HL-60/S4 (cell line): Measurements from ENCODE around the gene CCNL1.
"Not testable (repeated sequence)": the region's sequence is repeated elsewhere in the genome, so short reads cannot be mapped to it uniquely, and the experiment has no call there.

ENCODE experiments used
- in situ Hi-C: fragments of 300-500 bp; cut with MboI; formaldehyde crosslinking; loops from 2 replicates; pipeline ENCODE4 v1.14.3; 2022; ENCODE audit warnings: low sequenced_read_pairs

Gene CCNL1

DNA sequence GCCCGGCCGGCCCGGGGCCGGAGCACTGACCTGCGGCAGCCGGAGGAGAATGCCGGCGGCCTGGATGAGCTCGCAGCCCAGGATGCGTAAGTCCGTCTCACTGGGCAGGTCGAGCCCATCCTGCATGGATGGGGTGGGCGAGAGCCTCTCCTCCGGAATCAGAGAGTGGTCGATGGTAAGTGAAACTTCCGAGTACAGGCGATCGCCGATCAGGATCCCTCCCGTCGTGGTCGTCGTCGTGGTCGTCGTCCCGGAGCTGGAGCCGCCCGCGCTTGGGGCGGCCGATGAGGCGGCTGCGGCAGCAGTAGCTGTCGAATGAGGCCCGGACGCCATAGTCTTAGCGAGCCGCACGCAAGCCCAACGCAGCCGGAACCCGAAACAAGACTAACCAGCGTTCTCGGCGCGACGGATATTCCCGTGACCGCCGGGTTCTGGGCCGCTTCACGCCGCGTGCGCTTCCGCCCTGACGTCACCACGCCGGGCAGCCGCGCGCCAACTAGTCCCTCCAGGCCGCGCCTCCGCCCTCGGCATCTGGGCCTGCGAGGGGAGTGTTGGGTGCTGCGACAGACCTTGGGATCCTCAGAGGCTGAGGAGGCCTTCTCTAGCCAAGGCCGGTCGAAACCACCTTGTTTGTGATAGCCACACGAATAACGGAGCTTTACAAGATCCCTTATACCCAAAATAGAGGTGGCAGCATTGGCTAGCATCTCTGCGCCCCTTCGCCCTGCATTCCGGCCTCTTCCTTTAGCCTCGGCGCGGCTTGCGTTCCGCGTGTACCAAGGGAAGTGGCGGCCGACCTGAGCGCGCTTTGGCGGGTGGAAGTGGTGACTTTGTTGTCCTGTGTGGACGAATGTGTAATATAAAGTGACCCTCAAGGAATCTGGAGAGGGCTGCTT lies at the start of gene CCNL1:
CCNL1 (minus strand) TSS at position 386 of the 896 bp plus-strand sequence; CDS start at position 333, 53 bp downstream.
- in situ Hi-C loops = no loop called here

- in situ Hi-C loops = loop anchor here (25.0 kb wide), 1 partner anchor 282 kb away; no protein-coding TSS in a partner anchor
Observed at GRCh38 chr3:157204880-157205279, 44.9 kb upstream of the CCNL1 start.

GRCh38 chr3:157204431-157204830 lies 44.5 kb upstream of the CCNL1 start:
- in situ Hi-C loops = loop anchor here (25.0 kb wide), 1 partner anchor 283 kb away; no protein-coding TSS in a partner anchor

DNA sequence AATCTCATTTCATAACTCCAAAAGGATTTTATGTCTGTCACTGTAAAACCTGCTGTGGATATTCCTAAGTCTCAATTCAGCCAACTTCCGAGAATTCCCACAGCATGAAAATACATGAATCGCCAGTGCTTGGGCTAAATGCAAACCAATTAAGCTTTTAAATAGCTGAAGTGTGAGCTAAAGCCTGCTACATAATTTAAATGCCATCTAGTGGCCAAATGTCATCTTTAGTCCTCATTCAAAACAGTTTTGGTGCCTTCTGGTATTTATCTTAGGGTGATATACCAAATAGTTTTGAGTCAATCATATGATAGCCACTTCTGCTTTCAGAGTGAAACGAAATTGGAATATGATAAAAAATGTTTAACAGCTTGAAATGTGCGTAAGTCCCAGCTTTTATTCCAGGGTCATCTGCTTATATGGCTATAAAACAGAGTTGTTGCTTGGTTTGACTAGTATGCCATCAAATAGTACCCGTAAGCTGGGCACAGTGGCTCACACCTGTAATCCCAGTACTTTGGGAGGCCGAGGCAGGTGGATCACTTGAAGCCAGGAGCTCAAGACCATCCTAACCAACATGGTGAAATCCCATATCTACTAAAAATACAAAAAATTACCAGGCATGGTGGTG lies 41.8 kb upstream of the CCNL1 start:
- in situ Hi-C loops = loop anchor here (25.0 kb wide), 1 partner anchor 286 kb away; no protein-coding TSS in a partner anchor

DNA sequence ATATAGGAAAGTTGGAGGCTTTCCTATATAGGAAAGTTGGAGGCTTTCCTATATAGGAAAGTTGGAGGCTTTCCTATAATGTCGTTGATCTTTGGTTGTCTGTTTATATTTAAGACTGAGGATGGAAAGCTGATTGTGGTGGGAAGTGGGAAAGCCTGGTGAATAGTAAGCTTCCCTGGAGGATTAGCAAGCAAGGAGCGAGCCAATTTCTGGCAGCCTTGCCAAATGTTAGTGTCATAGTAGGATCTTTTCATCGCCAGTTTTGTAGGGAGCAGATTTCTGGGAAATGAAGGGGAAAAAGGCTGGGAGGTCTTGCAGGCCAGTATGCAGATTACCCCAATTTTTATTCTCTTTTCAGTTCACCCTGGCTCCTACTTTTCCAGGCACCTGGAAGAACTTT lies 39.9 kb upstream of the CCNL1 start:
- in situ Hi-C loops = loop anchor here (25.0 kb wide), 1 partner anchor 287 kb away; no protein-coding TSS in a partner anchor

DNA sequence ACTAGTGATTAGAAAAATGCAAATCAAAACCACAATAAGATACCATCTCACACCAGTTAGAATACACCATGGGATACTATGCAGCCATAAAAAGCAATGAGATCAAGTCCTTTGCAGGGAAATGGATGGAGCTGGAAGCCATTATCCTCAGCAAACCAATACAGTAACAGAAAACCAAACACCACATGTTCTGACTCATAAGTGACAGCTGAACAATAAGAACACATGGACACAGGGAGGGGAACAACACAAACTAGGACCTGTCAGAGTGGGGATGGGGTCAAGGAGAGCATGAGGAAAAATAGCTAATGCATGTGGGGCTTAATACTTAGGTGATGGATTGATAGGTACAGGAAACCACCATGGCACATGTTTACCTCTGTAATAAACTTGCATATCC lies 36.0 kb upstream of the CCNL1 start:
- in situ Hi-C loops = no loop called here

GRCh38 chr3:157191149-157191548 lies 31.2 kb upstream of the CCNL1 start:
- in situ Hi-C loops = not testable (repeated sequence)

DNA sequence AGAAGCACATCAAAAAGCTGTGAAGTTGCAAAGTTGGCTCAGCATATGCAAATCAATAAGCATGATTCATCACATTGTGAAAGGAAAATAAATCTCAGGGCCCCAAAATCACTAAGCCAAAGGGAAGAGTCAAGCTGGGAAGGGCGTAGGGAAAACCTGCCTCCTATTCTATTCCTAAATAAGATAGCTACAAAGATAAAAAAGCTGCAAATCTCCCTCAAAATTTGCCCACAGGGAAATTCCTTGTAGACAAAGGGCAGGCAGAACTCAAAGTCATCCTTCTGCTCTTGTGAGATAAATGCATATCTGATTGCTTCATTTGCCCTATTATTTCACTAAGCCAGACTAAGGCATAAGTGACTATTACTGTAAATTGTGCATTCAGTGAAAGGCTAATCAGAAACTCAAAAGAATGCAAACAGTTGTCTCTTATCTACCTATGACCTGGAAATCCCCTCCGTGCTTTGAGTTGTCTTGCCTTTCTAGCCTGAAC lies 30.5 kb upstream of the CCNL1 start:
- in situ Hi-C loops = no loop called here

- in situ Hi-C loops = no loop called here
Observed at GRCh38 chr3:157188391-157188790, 28.4 kb upstream of the CCNL1 start.

GRCh38 chr3:157182879-157183278 lies 22.9 kb upstream of the CCNL1 start:
- in situ Hi-C loops = no loop called here

GRCh38 chr3:157180262-157180661 lies 20.3 kb upstream of the CCNL1 start:
- in situ Hi-C loops = no loop called here

DNA sequence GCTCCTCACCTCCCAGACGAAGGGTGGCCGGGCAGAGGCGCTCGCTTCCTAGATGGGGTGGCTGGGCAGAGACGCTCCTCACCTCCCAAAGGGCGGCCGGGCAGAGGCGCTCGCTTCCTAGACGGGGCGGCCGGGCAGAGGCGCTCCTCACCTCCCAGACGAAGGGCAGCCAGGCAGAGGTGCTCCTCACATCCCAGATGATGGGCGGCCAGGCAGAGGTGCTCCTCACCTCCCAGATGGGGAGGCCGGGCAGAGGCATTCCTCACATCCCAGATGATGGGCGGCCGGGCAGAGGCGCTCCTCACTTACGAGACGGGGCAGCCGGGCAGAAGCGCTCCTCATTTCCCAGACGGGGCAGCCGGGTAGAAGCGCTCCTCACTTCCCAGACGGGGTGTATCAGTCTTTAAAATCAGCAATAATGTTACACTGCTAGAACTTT lies 19.4 kb upstream of the CCNL1 start:
- in situ Hi-C loops = no loop called here

GRCh38 chr3:157178503-157179364 lies 18.8 kb upstream of the CCNL1 start:
- in situ Hi-C loops = not testable (repeated sequence)

- in situ Hi-C loops = not testable (repeated sequence)
Observed at GRCh38 chr3:157177801-157178453, 18.0 kb upstream of the CCNL1 start.

- in situ Hi-C loops = no loop called here
Observed at GRCh38 chr3:157176934-157177333, 17.0 kb upstream of the CCNL1 start.

- in situ Hi-C loops = no loop called here
Observed at GRCh38 chr3:157175691-157176507, 16.0 kb upstream of the CCNL1 start.

DNA sequence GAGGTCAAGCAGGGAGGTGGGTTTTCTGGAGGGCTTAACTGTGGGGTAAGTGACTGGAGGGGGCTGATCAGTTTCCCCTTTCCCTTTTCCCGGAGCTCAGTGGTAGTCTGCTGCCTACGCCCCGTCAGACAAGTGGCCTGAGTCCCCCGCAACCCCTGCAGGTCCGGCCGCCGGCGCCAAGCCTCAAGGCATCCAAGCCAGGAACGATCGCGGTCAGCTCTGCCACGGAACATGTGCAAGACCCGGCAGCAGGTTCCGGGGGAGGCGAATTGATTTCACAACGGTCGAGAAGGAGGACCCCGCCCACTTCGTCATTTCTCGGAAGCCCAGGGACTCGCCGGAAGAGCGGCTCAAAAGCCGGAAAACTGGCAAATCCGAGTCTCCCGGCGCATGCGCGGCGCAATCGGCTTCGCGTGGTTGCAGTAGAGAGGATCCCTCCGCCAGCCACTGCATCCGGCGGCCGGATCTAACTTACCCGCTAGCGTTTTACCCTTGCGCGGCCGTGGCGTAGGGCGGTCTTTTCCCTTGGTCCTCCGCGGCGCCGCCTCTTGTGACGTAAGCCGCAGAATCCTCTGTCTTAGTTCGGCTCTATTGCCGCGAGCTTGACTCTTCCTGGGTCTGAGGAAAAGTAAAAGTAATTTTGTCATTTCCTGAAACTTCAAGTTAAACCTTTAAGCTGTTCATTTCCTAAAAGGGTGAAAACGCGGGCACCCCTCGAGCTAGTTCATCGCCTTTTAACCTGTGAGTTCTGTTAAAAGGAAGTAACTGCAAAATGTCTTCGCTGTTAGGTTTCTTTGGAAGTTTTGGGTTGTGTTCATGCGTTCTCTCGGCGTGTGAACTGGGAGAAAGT lies 14.9 kb upstream of the CCNL1 start:
- in situ Hi-C loops = no loop called here

DNA sequence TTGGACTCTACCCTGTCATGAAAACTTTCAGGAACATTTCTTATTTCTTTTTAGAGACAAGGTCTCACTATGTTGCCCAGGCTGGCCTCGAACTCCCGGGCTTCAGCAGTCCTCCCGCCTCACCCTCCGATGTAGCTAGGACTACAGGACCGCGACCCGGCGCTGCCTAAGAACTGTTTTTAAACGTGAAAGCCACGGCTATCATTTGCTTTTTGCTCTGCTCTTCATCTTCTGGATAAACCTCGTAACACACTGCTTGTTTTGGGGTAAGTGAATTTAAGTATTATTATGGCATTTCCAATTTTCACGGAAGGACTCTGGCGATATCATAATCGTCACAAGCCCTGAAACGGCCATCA lies 14.3 kb upstream of the CCNL1 start:
- in situ Hi-C loops = no loop called here

DNA sequence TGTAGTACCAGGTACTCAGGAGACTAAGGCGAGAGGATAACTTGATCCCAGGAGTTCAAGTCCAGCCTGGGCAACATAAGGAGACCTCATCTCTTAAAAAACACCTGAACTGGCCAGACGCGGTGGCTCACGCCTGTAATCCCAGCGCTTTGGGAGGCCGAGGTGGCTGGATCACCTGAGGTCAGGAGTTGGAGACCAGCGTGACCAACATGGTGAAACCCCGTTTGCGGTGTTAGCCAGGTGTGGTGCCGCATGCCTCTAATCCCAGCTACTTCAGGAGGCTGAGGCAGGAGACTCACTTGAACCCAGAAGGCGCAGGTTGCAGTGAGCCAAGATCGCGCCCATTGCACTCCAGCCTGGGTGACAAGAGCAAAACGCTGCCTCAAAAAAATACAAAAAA lies 13.4 kb upstream of the CCNL1 start:
- in situ Hi-C loops = not testable (repeated sequence)
